Breast epithelium (tissue), 4 donors: ENCODE measurements around the gene FYN. TPM values are rescaled to one million over a fixed set of nuclear protein-coding genes. Genes with fewer than 3 reads are reported as not detected.

Source experiments
- DNase-seq, 2 donors: peaks; one replicate each; pipeline ENCODE4 v3.0.0-alpha.2; 2019; ENCODE audit warnings: low spot score in 2 of 2
- H3K27ac ChIP-seq, 2 donors: fragments of 200-600 bp; sonication (generic) in 1 of 2; one replicate each; pipeline ENCODE4 v1.5.1; 2016 to 2019; ENCODE audit warnings: mild to moderate bottlenecking in 1 of 2
- H3K27me3 ChIP-seq, 2 donors: fragments of 200-600 bp; sonication (generic) in 1 of 2; one replicate each; pipeline versions ENCODE4 v1.5.1 to v1.6.0; 2017 to 2019; ENCODE audit warnings: control low read depth in 1 of 2, mild to moderate bottlenecking in 1 of 2
- H3K36me3 ChIP-seq: fragments of 200-600 bp; one replicate; pipeline ENCODE4 v1.5.1; 2019
- H3K4me1 ChIP-seq, 2 donors: fragments of 200-600 bp; sonication (generic); one replicate each; pipeline ENCODE4 v1.5.1; 2016 to 2019; ENCODE audit warnings: control low read depth in 1 of 2
- H3K4me3 ChIP-seq, 3 donors: fragments of 200-600 bp; sonication (generic); 1 replicate in 2 of 3; 2 replicates in 1 of 3; pipeline ENCODE4 v1.5.1; 2016 to 2019; ENCODE audit warnings: mild to moderate bottlenecking in 3 of 3, moderate library complexity in 2 of 3
- H3K9me3 ChIP-seq, 2 donors: fragments of 200-600 bp; sonication (generic) in 1 of 2; one replicate each; pipeline ENCODE4 v1.5.1; 2016 to 2019; ENCODE audit warnings: control low read depth in 1 of 2
- POLR2A ChIP-seq: fragments of 450-650 bp; IDR thresholded peaks from one replicate; pipeline ENCODE4 v1.6.1; 2016; ENCODE audit warnings: antibody characterized with exemption, mild to moderate bottlenecking, moderate library complexity
- POLR2AphosphoS5 ChIP-seq, 3 donors: sonication (generic); formaldehyde crosslinking; IDR thresholded peaks; one replicate each; pipeline ENCODE4 v1.6.1; 2017; ENCODE audit warnings: antibody characterized with exemption in 3 of 3
- intact Hi-C: fragments of 100-400 bp; cut with DNase I; formaldehyde crosslinking; loops from one replicate; pipeline ENCODE4 v1.15.1; 2023; ENCODE audit warnings: low total_unique reads
- total RNA-seq, 3 donors: library from RNA; depleted of rRNA; stranded (reverse); fragments of >200 nt; gene quantifications; one replicate each; pipeline ENCODE4 v1.1.0, GENCODE V29; 2016
- TF ChIP-seq, protein P1 (sequence below), 3 donors: fragments of 450-650 bp; IDR thresholded peaks; one replicate each; pipeline ENCODE4 v1.5.1; 2016 to 2017; ENCODE audit warnings: antibody characterized with exemption in 3 of 3, mild to moderate bottlenecking in 3 of 3, moderate library complexity in 3 of 3

Gene FYN
- total RNA-seq, 3 donors from 2014 or later, result 44.8 to 209 (median 111) TPM

DNA sequence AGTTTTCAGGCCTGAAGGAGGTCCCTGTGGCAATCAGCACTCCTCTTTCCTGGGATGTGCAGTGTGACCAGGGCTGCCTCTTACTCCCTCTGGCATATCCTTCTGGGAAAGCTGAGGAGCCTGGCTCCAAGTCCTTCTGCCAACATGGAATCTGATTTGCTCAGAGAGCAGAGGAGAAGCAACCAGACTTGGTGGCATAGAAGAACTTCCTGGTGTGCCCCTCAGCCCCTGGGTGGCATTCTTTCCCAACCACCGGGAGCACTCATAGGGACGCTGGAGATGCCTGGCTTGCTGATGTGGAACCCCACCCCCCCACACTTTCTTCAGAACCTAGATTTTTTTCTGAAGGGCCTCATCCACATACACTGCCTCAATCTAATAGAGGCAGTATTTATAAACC lies 160.0 kb downstream of the FYN start:
- TF ChIP-seq, protein P1, sequence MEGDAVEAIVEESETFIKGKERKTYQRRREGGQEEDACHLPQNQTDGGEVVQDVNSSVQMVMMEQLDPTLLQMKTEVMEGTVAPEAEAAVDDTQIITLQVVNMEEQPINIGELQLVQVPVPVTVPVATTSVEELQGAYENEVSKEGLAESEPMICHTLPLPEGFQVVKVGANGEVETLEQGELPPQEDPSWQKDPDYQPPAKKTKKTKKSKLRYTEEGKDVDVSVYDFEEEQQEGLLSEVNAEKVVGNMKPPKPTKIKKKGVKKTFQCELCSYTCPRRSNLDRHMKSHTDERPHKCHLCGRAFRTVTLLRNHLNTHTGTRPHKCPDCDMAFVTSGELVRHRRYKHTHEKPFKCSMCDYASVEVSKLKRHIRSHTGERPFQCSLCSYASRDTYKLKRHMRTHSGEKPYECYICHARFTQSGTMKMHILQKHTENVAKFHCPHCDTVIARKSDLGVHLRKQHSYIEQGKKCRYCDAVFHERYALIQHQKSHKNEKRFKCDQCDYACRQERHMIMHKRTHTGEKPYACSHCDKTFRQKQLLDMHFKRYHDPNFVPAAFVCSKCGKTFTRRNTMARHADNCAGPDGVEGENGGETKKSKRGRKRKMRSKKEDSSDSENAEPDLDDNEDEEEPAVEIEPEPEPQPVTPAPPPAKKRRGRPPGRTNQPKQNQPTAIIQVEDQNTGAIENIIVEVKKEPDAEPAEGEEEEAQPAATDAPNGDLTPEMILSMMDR (IDR thresholded peaks at IDR 0.05), result no peak
- TF ChIP-seq POLR2A, result no peak
- TF ChIP-seq POLR2AphosphoS5 (IDR thresholded peaks at IDR 0.05), result no peak
- no peak overlapping the region for H3K4me3 ChIP-seq
- no peaks in the 10 kb centered on the region for H3K27me3 ChIP-seq
- intact Hi-C loops, result loop anchor here (10.0 kb wide), 1 partner anchor 282 kb away; no protein-coding TSS in a partner anchor
- H3K27ac ChIP-seq, result no peak overlapping the region
- no peak for DNase-seq
- no peaks in the 10 kb centered on the region for H3K9me3 ChIP-seq
- H3K36me3 ChIP-seq, result no peaks in the 10 kb centered on the region
- peaks cover 0 to 2% of the 10 kb centered on the region in 2 donors for H3K4me1 ChIP-seq

DNA sequence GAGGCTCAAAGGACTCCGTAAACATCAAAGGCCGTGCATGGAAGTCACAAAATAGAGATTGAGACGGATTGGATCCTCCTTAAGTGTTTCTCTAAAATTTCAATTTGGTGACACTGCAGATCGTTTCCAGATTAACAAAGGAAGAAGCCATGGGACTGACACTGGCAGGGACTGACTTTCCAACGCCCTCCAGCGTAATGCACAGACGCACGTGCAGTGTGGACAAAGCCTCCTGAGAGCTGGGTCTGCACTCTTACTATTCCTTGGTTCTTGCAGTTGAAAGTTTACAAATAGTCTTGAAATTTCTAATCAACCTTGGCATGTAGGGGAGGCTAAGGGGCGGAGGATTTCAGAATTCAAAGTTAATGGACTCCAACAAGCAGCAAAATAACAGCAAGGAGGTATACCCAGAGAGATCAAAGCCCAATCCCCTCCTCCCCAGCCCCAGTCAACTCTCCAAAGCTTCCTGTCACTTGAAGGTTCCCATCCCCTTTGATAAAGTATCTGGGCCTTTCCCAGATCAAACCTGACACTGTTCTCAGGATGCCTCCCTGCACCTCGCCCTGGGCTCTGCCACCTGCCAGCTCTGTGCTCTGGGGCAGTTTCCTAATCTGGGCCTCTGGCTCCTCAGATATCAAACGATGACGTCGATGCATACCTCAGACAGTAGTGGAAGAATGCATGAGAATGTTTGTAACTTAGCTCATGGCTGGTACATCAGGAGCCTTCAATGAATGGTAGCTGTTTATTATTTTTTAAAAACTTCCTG lies 161.1 kb downstream of the FYN start:
- intact Hi-C loops, result loop anchor here (10.0 kb wide), 1 partner anchor 283 kb away; no protein-coding TSS in a partner anchor
- DNase-seq, result no peak

DNA sequence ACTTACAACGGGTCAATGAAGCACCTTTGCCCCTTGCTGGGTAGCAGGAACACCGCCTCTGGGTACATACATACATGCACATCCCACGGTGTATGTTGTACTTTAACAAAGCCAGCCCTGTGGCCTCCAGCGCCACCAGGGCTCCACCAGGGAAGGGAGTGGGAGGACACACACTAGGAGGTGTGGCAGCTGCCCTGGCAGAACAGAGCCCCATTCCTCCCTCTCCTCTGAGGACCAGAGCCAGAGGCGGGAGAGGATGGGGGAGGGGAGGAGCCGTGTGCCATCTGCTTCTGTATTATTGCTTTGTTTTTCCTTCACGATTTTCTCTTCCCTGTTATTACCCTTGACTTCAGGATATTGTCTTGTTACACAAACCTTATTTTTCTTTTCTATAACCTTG lies 161.8 kb downstream of the FYN start:
- TF ChIP-seq, protein P1 (IDR thresholded peaks at IDR 0.05), result no peak
- no peak for TF ChIP-seq POLR2AphosphoS5 (IDR thresholded peaks at IDR 0.05)
- no peak for TF ChIP-seq POLR2A
- Histone ChIP-seq H3K9me3 (no peaks in the 10 kb centered on the region), H3K27ac (peak overlapping the region; percentile 23 to 60), H3K4me1 (peaks cover 0 to 2% of the 10 kb centered on the region in 2 donors), H3K4me3 (no peak overlapping the region), H3K27me3 (no peaks in the 10 kb centered on the region), H3K36me3 (no peaks in the 10 kb centered on the region)
- intact Hi-C loops, result loop anchor here (10.0 kb wide), 1 partner anchor 283 kb away; no protein-coding TSS in a partner anchor
- DNase-seq, result peak in 1 of 2 donors; percentile 24

More for the DNA sequence above, 161.1 kb downstream of the FYN start:
- TF ChIP-seq POLR2A, result no peak
- TF ChIP-seq, protein P1 (IDR thresholded peaks at IDR 0.05), result no peak
- TF ChIP-seq POLR2AphosphoS5 (IDR thresholded peaks at IDR 0.05), result no peak
- H3K27ac ChIP-seq, result peak overlapping the region in 1 of 2 donors; percentile 60
- peaks cover 0 to 2% of the 10 kb centered on the region in 2 donors for H3K4me1 ChIP-seq
- no peaks in the 10 kb centered on the region for H3K27me3 ChIP-seq
- no peak overlapping the region for H3K4me3 ChIP-seq
- no peaks in the 10 kb centered on the region for H3K36me3 ChIP-seq
- H3K9me3 ChIP-seq, result no peaks in the 10 kb centered on the region

DNA sequence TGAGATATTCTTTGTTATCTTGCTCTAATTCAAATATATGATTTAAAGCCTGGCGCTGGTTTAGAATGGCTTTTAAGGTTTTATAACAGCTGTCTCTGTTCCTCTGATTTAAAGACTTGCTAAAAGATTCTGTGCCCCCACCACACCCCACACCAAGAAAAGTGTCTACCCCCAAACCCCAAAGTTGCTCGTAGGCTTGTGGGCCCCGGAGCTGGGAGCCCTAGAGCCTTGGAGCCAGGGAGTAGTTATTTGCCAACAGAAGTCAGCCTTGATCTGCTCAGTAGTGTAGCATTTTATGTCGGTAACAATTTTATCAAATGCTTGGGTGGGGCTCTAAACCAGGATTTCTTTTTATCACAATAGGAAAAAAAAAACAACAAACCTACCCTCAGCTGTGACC lies 162.3 kb downstream of the FYN start:
- no peak for DNase-seq
- intact Hi-C loops, result loop anchor here (10.0 kb wide), 1 partner anchor 284 kb away; no protein-coding TSS in a partner anchor
- Histone ChIP-seq H3K9me3 (no peaks in the 10 kb centered on the region), H3K27ac (peak overlapping the region; percentile 23 to 48), H3K4me3 (no peak overlapping the region), H3K4me1 (peaks cover 0 to 2% of the 10 kb centered on the region in 2 donors), H3K27me3 (no peaks in the 10 kb centered on the region), H3K36me3 (no peaks in the 10 kb centered on the region)
- TF ChIP-seq, protein P1 (IDR thresholded peaks at IDR 0.05), result no peak
- no peak for TF ChIP-seq POLR2AphosphoS5 (IDR thresholded peaks at IDR 0.05)
- no peak for TF ChIP-seq POLR2A

DNA sequence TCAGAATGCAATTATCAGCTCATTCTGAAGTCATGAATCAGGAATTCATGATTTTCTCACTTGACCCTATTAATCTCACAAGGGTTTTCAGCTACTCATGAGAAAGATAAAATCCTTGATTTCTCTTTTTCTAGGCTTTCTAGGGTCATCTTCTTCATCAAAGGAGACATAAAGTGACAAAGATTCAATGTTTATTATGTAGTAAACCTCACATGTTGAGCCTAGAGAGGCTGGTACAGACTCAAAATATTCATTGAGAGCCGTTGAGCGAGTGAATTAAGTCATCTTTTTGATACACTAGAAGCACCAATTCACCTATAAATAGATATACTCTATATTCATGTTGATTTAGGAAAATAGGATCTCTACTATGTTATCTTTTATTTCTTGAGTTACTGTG lies 162.8 kb downstream of the FYN start:
- H3K9me3 ChIP-seq, result no peaks in the 10 kb centered on the region
- peaks cover 0 to 2% of the 10 kb centered on the region in 2 donors for H3K4me1 ChIP-seq
- intact Hi-C loops, result loop anchor here (10.0 kb wide), 1 partner anchor 284 kb away; no protein-coding TSS in a partner anchor
- H3K36me3 ChIP-seq, result no peaks in the 10 kb centered on the region
- H3K4me3 ChIP-seq, result peak overlapping the region in 1 of 3 donors; percentile 45
- peak overlapping the region; percentile 23 to 49 for H3K27ac ChIP-seq
- no peaks in the 10 kb centered on the region for H3K27me3 ChIP-seq
- TF ChIP-seq POLR2AphosphoS5 (IDR thresholded peaks at IDR 0.05) (no peak), POLR2A (no peak)
- TF ChIP-seq, protein P1 (IDR thresholded peaks at IDR 0.05), result no peak
- DNase-seq, result no peak
